Tibial artery (tissue), 4 donors: Measurements from ENCODE around the gene NHEJ1.

Source experiments
- DNase-seq, 2 donors: peaks; one replicate each; pipeline ENCODE4 v3.0.0-alpha.2; 2019
- H3K27ac ChIP-seq, 2 donors: fragments of 200-600 bp; sonication (generic) in 1 of 2; 1 replicate in 1 of 2; 2 replicates in 1 of 2; pipeline ENCODE4 v1.5.1; 2018 to 2019; ENCODE audit warnings: mild to moderate bottlenecking in 1 of 2
- H3K27me3 ChIP-seq, 2 donors: fragments of 200-600 bp; sonication (generic) in 1 of 2; one replicate each; pipeline versions ENCODE4 v1.5.1 to v1.6.0; 2016 to 2019
- H3K36me3 ChIP-seq, 3 donors: fragments of 200-600 bp; sonication (generic) in 2 of 3; one replicate each; pipeline ENCODE4 v1.5.1; 2016 to 2019; ENCODE audit warnings: mild to moderate bottlenecking in 2 of 3
- H3K4me1 ChIP-seq, 4 donors: fragments of 200-600 bp; sonication (generic) in 2 of 4; 1 replicate in 3 of 4; 2 replicates in 1 of 4; pipeline ENCODE4 v1.5.1; 2016 to 2019
- H3K4me3 ChIP-seq, 2 donors: fragments of 200-600 bp; sonication (generic) in 1 of 2; 1 replicate in 1 of 2; 2 replicates in 1 of 2; pipeline ENCODE4 v1.5.1; 2018 to 2019; ENCODE audit warnings: mild to moderate bottlenecking in 2 of 2
- H3K9me3 ChIP-seq, 3 donors: fragments of 200-600 bp; sonication (generic) in 1 of 3; one replicate each; pipeline ENCODE4 v1.5.1; 2016 to 2019
- intact Hi-C: fragments of 100-400 bp; cut with DNase I; formaldehyde crosslinking; loops from one replicate; pipeline ENCODE4 v1.15.0; 2023; ENCODE audit warnings: low total_unique reads
- TF ChIP-seq, protein P1 (sequence below), 2 experiments: fragments of 200-600 bp in 1 of 2; fragments of 450-650 bp in 1 of 2; IDR thresholded peaks; one replicate each; pipeline ENCODE4 v1.5.1; 2017 to 2019; ENCODE audit warnings: antibody characterized with exemption in 2 of 2, mild to moderate bottlenecking in 1 of 2, moderate library complexity in 1 of 2

Gene NHEJ1

DNA sequence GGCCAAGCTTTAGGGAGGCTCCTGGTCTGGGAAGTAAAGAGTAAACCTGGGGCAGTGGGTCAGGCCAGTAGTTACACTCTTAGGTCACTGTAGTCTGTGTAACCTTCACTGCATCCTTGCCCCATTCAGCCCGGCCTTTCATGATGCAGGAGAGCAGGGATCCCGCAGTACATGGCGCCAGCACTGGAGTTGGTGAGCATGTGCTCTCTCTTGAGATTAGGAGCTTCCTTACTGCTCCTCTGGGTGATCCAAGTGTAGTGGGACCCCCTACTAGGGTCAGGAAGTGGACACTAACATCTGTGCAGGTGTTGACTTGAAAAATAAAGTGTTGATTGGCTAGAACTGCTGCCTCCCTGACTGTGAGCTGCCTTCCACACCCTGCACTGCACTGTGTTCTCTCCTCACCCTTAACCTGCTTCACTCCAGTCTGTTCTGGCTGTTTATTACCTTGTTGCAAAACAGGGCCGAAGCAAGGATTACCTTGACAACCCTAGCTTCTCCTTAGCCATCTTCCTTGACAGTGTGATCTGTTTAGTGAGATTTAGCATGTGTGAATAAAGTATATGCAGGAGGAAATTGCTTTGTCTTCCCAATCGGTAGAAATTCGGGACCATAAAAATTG lies 22.6 kb upstream of the NHEJ1 start:
- Histone ChIP-seq H3K27ac (no peak overlapping the region), H3K9me3 (no peaks in the 10 kb centered on the region), H3K4me3 (no peak overlapping the region), H3K36me3 (peaks cover 47 to 55% (median 54%) of the 10 kb centered on the region in 3 donors), H3K4me1 (peaks cover 4 to 18% (median 17%) of the 10 kb centered on the region in 4 donors), H3K27me3 (no peaks in the 10 kb centered on the region)
- intact Hi-C loops = no loop called here
- no peak for DNase-seq
- TF ChIP-seq, protein P1, sequence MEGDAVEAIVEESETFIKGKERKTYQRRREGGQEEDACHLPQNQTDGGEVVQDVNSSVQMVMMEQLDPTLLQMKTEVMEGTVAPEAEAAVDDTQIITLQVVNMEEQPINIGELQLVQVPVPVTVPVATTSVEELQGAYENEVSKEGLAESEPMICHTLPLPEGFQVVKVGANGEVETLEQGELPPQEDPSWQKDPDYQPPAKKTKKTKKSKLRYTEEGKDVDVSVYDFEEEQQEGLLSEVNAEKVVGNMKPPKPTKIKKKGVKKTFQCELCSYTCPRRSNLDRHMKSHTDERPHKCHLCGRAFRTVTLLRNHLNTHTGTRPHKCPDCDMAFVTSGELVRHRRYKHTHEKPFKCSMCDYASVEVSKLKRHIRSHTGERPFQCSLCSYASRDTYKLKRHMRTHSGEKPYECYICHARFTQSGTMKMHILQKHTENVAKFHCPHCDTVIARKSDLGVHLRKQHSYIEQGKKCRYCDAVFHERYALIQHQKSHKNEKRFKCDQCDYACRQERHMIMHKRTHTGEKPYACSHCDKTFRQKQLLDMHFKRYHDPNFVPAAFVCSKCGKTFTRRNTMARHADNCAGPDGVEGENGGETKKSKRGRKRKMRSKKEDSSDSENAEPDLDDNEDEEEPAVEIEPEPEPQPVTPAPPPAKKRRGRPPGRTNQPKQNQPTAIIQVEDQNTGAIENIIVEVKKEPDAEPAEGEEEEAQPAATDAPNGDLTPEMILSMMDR (IDR thresholded peaks at IDR 0.05) = no peak

DNA sequence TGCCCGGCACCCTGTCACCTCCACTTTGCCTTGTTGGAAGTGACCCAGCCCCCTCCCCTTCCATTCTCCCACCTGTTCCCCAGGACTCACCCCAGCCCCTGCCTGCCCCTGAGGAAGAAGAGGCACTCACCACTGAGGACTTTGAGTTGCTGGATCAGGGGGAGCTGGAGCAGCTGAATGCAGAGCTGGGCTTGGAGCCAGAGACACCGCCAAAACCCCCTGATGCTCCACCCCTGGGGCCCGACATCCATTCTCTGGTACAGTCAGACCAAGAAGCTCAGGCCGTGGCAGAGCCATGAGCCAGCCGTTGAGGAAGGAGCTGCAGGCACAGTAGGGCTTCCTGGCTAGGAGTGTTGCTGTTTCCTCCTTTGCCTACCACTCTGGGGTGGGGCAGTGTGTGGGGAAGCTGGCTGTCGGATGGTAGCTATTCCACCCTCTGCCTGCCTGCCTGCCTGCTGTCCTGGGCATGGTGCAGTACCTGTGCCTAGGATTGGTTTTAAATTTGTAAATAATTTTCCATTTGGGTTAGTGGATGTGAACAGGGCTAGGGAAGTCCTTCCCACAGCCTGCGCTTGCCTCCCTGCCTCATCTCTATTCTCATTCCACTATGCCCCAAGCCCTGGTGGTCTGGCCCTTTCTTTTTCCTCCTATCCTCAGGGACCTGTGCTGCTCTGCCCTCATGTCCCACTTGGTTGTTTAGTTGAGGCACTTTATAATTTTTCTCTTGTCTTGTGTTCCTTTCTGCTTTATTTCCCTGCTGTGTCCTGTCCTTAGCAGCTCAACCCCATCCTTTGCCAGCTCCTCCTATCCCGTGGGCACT lies 21.9 kb upstream of the NHEJ1 start:
- H3K27ac ChIP-seq = no peak overlapping the region

DNA sequence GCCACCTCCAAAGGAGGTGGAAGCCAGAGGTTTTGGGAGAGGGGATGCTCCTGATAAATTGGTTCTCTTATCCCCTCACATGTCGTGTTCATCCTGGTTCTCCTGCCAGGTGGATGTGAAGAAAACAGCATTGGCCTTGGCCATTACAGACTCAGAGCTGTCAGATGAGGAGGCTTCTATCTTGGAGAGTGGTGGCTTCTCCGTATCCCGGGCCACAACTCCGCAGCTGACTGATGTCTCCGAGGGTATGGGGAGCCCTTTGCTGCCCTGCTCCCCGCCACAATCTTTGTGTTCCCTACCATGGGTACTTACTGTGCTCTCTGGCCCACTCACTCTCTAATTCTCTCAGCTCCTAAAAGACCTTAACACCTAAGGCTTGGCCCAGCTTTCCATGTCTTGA lies 20.9 kb upstream of the NHEJ1 start:
- H3K36me3 ChIP-seq = peaks cover 47 to 55% (median 54%) of the 10 kb centered on the region in 3 donors
- H3K4me1 ChIP-seq = peaks cover 4 to 18% (median 17%) of the 10 kb centered on the region in 4 donors
- intact Hi-C loops = no loop called here

More for the DNA sequence above, 21.9 kb upstream of the NHEJ1 start:
- TF ChIP-seq, protein P1 (IDR thresholded peaks at IDR 0.05) = no peak
- Histone ChIP-seq H3K4me3 (no peak overlapping the region), H3K36me3 (peaks cover 47 to 55% (median 54%) of the 10 kb centered on the region in 3 donors), H3K9me3 (no peaks in the 10 kb centered on the region), H3K27me3 (no peaks in the 10 kb centered on the region), H3K4me1 (peaks cover 4 to 18% (median 17%) of the 10 kb centered on the region in 4 donors)
- intact Hi-C loops = no loop called here
- DNase-seq = no peak

DNA sequence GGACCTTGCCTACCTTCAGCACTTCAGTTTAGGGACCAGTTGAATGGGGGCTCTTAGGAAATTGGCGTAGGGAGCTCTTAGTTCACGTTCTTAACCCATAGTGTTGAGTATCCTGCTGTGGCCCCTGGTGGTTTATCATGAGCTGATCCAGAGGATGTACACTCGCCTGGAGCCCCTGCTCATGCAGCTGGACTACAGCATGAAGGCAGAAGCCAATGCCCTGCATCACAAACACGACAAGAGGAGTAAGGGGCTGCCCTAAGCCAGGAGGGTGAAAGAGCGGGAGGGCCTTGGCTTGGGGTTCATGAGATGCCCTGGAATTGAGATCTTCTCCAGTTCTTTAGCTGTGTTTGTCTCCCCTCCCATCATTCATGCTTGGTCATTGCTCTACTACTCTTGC lies 20.3 kb upstream of the NHEJ1 start:
- Histone ChIP-seq H3K4me3 (no peak overlapping the region), H3K36me3 (peaks cover 47 to 55% (median 54%) of the 10 kb centered on the region in 3 donors), H3K27ac (no peak overlapping the region), H3K4me1 (peaks cover 4 to 19% (median 17%) of the 10 kb centered on the region in 4 donors), H3K9me3 (no peaks in the 10 kb centered on the region), H3K27me3 (no peaks in the 10 kb centered on the region)
- TF ChIP-seq, protein P1 (IDR thresholded peaks at IDR 0.05) = no peak
- intact Hi-C loops = no loop called here
- no peak for DNase-seq

More for the DNA sequence above, 20.9 kb upstream of the NHEJ1 start:
- DNase-seq = no peak
- TF ChIP-seq, protein P1 (IDR thresholded peaks at IDR 0.05) = no peak
- Histone ChIP-seq H3K27me3 (no peaks in the 10 kb centered on the region), H3K9me3 (no peaks in the 10 kb centered on the region), H3K4me3 (no peak overlapping the region), H3K27ac (no peak overlapping the region)

DNA sequence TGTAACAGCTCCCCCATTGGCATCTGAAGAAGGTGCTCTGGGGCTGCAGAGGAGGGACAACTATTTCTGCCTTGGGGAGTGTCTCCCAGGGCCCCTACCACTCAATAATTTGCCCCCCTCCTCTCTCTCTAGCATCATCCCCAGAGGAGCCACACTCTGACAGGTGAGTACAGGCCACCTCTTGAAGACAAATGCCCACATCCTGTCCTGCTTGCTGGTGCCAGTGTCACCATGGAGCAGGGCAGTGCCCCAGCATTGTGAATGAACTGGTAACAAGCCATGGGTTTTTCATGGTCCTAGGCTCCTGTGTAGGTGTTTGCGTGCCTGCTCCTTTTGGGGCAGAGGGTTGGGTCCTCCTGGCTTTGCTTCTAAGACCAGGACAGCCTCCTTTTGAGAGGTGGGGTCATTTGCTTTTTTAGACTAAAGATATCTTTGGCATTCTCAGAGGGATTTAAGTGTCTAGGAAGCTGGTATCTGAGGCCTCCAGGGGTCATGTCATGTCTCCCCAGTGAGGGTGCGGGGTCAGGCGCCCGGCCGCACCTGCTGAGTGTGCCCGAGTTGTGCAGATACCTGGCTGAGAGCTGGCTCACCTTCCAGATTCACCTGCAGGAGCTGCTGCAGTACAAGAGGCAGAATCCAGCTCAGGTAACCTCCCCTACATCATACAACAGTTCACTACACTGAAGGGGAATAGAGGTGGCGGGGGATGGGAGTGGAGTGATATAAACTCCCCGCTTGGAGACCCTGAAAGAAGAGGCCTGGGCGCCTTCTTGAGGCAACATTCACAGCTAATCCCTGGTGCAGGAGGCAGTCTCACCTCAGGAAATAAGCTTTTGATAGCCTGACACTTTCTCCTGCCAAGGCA lies 19.2 kb upstream of the NHEJ1 start:
- TF ChIP-seq, protein P1 (IDR thresholded peaks at IDR 0.05) = no peak
- intact Hi-C loops = loop anchor here (5.0 to 10.0 kb wide), 2 partner anchors 37 to 205 kb away; partner anchors contain the start of genes ABCB6 and DNPEP
- H3K9me3 ChIP-seq = no peaks in the 10 kb centered on the region
- no peak for DNase-seq
- no peaks in the 10 kb centered on the region for H3K27me3 ChIP-seq
- H3K4me3 ChIP-seq = no peak overlapping the region
- H3K4me1 ChIP-seq = peaks cover 4 to 29% (median 28%) of the 10 kb centered on the region in 4 donors
- peaks cover 50 to 57% (median 55%) of the 10 kb centered on the region in 3 donors for H3K36me3 ChIP-seq
- no peak overlapping the region for H3K27ac ChIP-seq
